HepG2 (cell line): ENCODE measurements around the gene APOM. TPM values are rescaled to one million over a fixed set of nuclear protein-coding genes. Genes with fewer than 3 reads are reported as not detected.

Experiments
- DDIT3 ChIP-seq: sonication (generic); formaldehyde crosslinking; IDR thresholded peaks from 2 replicates; pipeline ENCODE4 v1.4.0; 2020; ENCODE audit warnings: mild to moderate bottlenecking, missing genetic modification reagents
- NR2F6 ChIP-seq, 2 experiments: IDR thresholded peaks; 2 replicates each; pipeline ENCODE4 v1.6.1; 2016; ENCODE audit warnings: antibody characterized with exemption in 1 of 2, mild to moderate bottlenecking in 1 of 2
- PCBP2 ChIP-seq: fragments of 200-400 bp; formaldehyde crosslinking; optimal IDR thresholded peaks from 2 replicates; pipeline ENCODE3; 2018; ENCODE audit warnings: low read length, low read depth; ENCODE audit not compliant: poor library complexity, severe bottlenecking
- POLR2G ChIP-seq: fragments of 200-400 bp; formaldehyde crosslinking; IDR thresholded peaks from 2 replicates; pipeline ENCODE4 v1.6.1; 2018; ENCODE audit warnings: mild to moderate bottlenecking, low read depth, low read length, moderate library complexity
- SETDB1 ChIP-seq: sonication (generic); formaldehyde crosslinking; IDR thresholded peaks from 2 replicates; pipeline ENCODE4 v1.5.1; 2020; ENCODE audit warnings: missing genetic modification reagents, mild to moderate bottlenecking, borderline replicate concordance
- SMARCC2 ChIP-seq: fragments of 450-650 bp; IDR thresholded peaks from 2 replicates; pipeline ENCODE4 v1.6.1; 2017; ENCODE audit warnings: antibody characterized with exemption, mild to moderate bottlenecking
- ZNF256 ChIP-seq: sonication (generic); formaldehyde crosslinking; conservative IDR thresholded peaks from 2 replicates; pipeline ENCODE4 v1.4.0; 2020; ENCODE audit warnings: missing genetic modification reagents
- ZNF646 ChIP-seq: sonication (generic); formaldehyde crosslinking; IDR thresholded peaks from 2 replicates; pipeline ENCODE4 v1.9.0; 2021; ENCODE audit warnings: mild to moderate bottlenecking, missing genetic modification reagents
- ZNF747 ChIP-seq: sonication (generic); formaldehyde crosslinking; IDR thresholded peaks from 2 replicates; pipeline ENCODE4 v1.8.1; 2023; ENCODE audit warnings: missing genetic modification reagents, mild to moderate bottlenecking, borderline replicate concordance
- ZNF841 ChIP-seq: sonication (generic); formaldehyde crosslinking; IDR thresholded peaks from 2 replicates; pipeline ENCODE4 v1.8.1; 2023; ENCODE audit warnings: missing genetic modification reagents, borderline replicate concordance
- polyA plus RNA-seq, 8 experiments: library from polyadenylated mRNA; depleted of rRNA in 3 of 8; stranded (reverse) in 7 of 8; unstranded in 1 of 8; fragments of >200 nt; fragmentation: Illumina TruSeq in 4 of 8; extraction: Trizol in 4 of 8; gene quantifications; 2 replicates each; pipeline versions ENCODE4 v1.2.1 to v1.2.3, GENCODE V29; 2011 to 2016; ENCODE audit warnings: low read depth in 4 of 8, missing spikeins in 1 of 8, mixed read lengths in 1 of 8; ENCODE audit not compliant: insufficient read depth in 1 of 8
- total RNA-seq, 5 experiments: library from RNA; depleted of rRNA; stranded (reverse); fragments of >200 nt; fragmentation: Illumina TruSeq; extraction: Trizol; gene quantifications; 2 replicates each; pipeline ENCODE4 v1.2.3, GENCODE V29; 2016; ENCODE audit warnings: low read depth in 1 of 5
- TF ChIP-seq, protein P1 (sequence below): sonication (generic); formaldehyde crosslinking; IDR thresholded peaks from 2 replicates; pipeline ENCODE4 v1.4.0; 2020; ENCODE audit warnings: missing genetic modification reagents
- TF ChIP-seq, protein P2 (sequence below): sonication (generic); formaldehyde crosslinking; IDR thresholded peaks from 2 replicates; pipeline ENCODE4 v1.8.0; 2022; ENCODE audit warnings: mild to moderate bottlenecking, missing genetic modification reagents; ENCODE audit not compliant: insufficient replicate concordance
- TF ChIP-seq, protein P3 (sequence below): sonication (generic); formaldehyde crosslinking; IDR thresholded peaks from 2 replicates; pipeline ENCODE4 v1.5.0; 2020; ENCODE audit warnings: missing genetic modification reagents
- TF ChIP-seq, protein P4 (sequence below): sonication (generic); formaldehyde crosslinking; IDR thresholded peaks from 2 replicates; pipeline ENCODE4 v1.4.0; 2020; ENCODE audit warnings: missing genetic modification reagents, mild to moderate bottlenecking, borderline replicate concordance

Gene APOM
- total and polyA plus RNA-seq, 2 of the 13 experiments (the other 11 are each of a cell fraction or from before 2014, with no cell fraction given): 98.2 to 1,140 TPM

DNA sequence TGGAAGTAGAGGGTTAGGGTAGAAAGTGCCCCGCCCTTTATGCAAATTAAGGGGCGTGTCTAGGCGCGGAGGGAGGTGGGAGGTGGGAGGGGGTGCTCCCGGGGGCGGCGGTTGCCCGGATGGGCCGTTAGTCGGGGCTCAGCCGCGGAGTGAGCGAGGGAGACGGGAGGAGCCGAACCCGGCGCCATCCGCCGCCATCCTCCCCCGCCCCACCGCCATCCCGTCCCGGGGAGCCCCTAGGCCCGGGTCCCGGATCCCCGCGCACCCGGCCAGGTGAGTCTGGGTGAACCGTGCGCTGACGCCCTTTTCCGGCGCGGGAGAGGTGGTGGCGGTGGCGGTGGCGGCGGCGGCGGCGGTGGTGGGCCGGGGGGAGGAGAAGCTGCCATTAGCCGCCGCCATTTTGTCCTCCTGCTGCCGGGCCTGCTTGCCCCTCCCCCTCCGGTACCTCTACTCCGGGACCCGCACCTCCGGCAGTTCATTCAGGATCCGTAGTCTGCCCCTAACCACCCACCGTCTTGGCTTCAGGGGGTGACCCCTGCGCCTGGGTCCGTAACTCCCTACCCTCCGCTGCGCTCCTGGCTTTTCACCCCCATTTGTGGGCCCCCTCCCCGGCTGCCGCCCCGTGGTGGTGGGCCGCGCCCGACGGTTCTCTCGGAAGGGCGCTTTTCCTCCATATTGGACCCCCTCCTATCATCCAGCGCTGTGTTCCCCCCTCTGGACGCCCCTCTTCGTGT, 34.9 kb upstream of the APOM start, which contains the start of gene PRRC2A (continued):
- TF ChIP-seq SETDB1 (CRISPR knock-in tag): no peak
- TF ChIP-seq, protein P1, sequence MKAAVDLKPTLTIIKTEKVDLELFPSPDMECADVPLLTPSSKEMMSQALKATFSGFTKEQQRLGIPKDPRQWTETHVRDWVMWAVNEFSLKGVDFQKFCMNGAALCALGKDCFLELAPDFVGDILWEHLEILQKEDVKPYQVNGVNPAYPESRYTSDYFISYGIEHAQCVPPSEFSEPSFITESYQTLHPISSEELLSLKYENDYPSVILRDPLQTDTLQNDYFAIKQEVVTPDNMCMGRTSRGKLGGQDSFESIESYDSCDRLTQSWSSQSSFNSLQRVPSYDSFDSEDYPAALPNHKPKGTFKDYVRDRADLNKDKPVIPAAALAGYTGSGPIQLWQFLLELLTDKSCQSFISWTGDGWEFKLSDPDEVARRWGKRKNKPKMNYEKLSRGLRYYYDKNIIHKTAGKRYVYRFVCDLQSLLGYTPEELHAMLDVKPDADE (CRISPR knock-in tag): no peak; the same call in 1 of the 2 replicates
- 0 out of 2 replicates have a peak, but pooled peaks have one; percentile 34 for TF ChIP-seq ZNF841 (CRISPR knock-in tag)
- TF ChIP-seq, protein P2, sequence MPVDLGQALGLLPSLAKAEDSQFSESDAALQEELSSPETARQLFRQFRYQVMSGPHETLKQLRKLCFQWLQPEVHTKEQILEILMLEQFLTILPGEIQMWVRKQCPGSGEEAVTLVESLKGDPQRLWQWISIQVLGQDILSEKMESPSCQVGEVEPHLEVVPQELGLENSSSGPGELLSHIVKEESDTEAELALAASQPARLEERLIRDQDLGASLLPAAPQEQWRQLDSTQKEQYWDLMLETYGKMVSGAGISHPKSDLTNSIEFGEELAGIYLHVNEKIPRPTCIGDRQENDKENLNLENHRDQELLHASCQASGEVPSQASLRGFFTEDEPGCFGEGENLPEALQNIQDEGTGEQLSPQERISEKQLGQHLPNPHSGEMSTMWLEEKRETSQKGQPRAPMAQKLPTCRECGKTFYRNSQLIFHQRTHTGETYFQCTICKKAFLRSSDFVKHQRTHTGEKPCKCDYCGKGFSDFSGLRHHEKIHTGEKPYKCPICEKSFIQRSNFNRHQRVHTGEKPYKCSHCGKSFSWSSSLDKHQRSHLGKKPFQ (CRISPR knock-in tag): no peak
- no peak for TF ChIP-seq DDIT3
- no peak for TF ChIP-seq NR2F6 (IDR thresholded peaks at IDR 0.05)
- TF ChIP-seq NR2F6 (CRISPR knock-in tag; IDR thresholded peaks at IDR 0.05): no peak
- TF ChIP-seq ZNF256 (CRISPR knock-in tag): no peak
- TF ChIP-seq SMARCC2: no peak
- TF ChIP-seq, protein P3, sequence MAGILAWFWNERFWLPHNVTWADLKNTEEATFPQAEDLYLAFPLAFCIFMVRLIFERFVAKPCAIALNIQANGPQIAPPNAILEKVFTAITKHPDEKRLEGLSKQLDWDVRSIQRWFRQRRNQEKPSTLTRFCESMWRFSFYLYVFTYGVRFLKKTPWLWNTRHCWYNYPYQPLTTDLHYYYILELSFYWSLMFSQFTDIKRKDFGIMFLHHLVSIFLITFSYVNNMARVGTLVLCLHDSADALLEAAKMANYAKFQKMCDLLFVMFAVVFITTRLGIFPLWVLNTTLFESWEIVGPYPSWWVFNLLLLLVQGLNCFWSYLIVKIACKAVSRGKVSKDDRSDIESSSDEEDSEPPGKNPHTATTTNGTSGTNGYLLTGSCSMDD (CRISPR knock-in tag): no peak
- peak; percentile 20; the same call in 1 of the 2 replicates for TF ChIP-seq POLR2G
- TF ChIP-seq ZNF646: no peak
- TF ChIP-seq, protein P4, sequence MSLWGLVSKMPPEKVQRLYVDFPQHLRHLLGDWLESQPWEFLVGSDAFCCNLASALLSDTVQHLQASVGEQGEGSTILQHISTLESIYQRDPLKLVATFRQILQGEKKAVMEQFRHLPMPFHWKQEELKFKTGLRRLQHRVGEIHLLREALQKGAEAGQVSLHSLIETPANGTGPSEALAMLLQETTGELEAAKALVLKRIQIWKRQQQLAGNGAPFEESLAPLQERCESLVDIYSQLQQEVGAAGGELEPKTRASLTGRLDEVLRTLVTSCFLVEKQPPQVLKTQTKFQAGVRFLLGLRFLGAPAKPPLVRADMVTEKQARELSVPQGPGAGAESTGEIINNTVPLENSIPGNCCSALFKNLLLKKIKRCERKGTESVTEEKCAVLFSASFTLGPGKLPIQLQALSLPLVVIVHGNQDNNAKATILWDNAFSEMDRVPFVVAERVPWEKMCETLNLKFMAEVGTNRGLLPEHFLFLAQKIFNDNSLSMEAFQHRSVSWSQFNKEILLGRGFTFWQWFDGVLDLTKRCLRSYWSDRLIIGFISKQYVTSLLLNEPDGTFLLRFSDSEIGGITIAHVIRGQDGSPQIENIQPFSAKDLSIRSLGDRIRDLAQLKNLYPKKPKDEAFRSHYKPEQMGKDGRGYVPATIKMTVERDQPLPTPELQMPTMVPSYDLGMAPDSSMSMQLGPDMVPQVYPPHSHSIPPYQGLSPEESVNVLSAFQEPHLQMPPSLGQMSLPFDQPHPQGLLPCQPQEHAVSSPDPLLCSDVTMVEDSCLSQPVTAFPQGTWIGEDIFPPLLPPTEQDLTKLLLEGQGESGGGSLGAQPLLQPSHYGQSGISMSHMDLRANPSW (CRISPR knock-in tag): 0 out of 2 replicates have a peak, but pooled peaks have one; percentile 44
- no peak for TF ChIP-seq PCBP2
- TF ChIP-seq ZNF747 (CRISPR knock-in tag): no peak; the same call in none of the 2 replicates
